LNCAP (cell line): Measurements from ENCODE around the gene INPP5B.

ENCODE experiments used
- TF ChIP-seq, protein P1 (sequence below): fragments of 450-650 bp; IDR thresholded peaks from 2 replicates; pipeline ENCODE4 v1.5.1; 2017; ENCODE audit warnings: mild to moderate bottlenecking

The INPP5B gene

DNA sequence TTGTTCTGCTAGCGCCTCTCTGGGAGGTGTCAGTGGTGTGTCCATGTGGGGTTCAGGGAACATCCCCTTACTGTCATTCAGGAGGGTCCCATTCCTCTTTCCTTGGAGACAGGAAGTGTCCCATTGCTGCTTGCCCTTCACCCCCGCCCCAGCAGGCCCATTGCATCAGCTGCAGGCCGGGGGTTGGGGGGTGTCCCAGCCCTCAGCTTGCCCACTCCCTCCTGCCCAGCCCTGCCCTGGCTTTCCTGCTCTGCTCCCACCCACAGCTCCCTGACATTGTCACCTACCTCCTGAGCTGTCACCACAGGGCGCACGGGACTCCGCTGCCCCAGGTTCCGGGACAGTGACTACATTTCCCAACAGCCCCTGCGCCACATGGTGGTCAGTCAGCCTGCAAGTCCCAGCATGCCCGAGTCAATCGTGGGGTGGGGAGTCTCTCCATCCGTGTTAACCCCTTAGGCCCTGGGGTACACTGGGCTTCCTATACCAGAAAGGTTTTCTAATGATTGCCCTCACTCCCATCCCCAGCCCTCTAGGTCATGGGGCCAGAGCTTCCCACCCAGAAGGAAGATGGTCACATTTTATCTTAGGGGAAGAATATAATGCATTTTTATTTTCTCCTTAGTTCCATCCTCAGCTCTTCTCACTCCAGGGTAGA lies at the start of gene INPP5B:
Gene INPP5B (minus strand): TSS at position 351 of the 658 bp plus-strand sequence. CDS start 745 bp downstream, outside the sequence.
- TF ChIP-seq, protein P1, sequence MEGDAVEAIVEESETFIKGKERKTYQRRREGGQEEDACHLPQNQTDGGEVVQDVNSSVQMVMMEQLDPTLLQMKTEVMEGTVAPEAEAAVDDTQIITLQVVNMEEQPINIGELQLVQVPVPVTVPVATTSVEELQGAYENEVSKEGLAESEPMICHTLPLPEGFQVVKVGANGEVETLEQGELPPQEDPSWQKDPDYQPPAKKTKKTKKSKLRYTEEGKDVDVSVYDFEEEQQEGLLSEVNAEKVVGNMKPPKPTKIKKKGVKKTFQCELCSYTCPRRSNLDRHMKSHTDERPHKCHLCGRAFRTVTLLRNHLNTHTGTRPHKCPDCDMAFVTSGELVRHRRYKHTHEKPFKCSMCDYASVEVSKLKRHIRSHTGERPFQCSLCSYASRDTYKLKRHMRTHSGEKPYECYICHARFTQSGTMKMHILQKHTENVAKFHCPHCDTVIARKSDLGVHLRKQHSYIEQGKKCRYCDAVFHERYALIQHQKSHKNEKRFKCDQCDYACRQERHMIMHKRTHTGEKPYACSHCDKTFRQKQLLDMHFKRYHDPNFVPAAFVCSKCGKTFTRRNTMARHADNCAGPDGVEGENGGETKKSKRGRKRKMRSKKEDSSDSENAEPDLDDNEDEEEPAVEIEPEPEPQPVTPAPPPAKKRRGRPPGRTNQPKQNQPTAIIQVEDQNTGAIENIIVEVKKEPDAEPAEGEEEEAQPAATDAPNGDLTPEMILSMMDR: no peak

DNA sequence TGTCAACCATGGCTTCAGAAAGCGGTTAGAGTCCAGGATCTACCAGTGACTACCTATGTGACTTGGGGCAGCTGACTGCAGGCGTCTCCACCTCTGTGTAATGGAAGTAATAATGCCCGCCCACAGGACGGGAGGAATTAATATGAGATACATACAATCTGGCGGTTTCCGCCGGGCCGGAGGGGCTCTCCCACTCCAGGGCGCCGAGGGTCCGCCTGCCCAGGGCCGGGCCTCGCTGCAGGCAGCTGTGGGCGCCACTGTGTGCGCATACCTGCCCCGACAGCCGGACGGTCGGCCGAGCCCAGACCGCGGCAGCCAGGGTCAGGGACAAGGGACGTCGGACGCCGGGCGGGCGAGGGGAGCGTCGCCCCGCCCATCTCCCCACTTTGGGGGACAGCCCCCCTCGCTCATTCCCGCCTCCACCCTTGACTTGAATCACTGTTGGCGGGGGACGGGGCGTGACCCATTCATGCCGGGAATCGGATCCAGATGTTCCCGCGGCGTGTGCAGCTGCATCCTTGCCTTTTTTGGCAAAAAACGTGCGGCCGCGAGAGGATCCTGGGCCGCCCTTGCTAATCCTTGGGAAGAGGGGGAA lies 49.0 kb upstream of the INPP5B start:
- TF ChIP-seq, protein P1: no peak

DNA sequence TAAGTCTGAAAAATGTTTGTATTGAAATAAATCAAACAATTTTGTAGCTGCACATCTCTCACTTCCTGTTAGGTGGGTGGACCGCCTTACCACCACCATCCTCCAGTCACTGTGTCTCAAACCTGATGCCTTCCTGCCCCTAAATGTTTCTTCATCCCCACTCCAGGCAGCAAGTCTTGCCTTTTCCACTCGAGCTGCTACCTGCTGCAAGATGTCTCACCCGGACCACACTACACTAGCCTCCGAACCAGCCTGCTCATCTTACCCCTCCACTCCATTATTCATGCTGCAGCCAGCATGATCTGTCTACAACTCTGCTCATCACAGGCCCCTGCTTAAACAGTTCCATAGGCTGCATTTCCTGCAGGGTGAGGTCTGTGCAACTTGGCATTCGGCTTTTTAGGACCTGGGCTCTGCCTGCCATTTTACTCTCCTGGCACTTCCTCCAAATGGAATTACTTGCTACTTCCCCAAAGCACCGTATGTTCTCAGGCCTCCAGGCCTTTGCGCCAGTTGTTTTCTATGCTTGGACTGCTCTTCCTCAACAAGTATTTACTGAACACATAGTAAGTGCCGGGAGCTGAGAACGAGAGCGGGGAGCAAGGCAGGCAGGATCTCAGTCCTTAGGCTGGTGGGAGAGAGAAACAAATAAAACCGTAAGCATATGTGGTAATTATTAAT lies 48.2 kb upstream of the INPP5B start:
- TF ChIP-seq, protein P1: no peak

DNA sequence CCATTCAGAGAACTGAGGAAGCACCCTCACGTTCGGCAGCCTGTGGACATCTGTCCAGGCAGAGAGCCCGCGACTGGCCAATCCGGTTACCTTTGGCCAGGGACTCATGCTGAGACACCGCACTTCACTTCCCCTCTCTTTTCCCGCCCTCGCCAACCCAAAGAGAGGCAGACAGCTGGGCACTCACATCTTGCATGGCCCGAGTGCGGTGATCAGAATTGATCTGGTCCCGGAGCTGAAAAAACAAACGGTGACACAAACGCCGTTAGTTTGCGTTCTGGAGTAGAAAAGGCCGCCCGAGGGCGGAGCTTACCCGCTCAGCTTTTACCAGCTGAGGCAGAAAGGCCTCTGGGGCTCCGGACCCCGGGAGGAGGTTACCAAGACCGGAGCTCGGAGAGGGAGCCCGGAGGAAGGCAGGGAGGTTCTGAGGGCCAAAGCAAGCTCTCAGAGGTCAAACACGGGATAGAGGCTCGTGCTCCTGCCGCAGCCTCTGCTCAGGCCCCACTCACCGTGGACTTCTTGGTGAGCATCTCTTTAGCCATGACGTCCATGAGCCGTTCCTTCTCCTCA lies 42.6 kb upstream of the INPP5B start:
- TF ChIP-seq, protein P1: no peak

DNA sequence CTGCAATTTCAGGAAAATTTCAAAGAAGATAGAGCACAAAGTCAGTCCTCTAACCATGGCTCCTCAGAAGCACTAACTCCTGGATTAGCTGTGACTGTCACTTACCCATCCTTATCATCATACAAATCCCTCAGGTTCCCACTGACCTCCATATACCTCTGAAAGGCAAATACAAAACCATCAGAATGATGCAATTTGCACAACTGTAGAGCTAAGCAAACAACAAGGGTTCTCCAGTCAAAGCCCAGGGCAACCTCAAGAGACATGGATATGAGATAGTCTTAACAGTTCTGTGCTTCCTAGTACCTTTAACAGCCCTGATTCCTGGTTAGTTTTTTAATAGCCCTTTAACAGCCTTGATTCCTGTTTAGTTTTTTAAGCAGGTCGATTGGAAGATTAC lies 40.8 kb upstream of the INPP5B start:
- TF ChIP-seq, protein P1: no peak

DNA sequence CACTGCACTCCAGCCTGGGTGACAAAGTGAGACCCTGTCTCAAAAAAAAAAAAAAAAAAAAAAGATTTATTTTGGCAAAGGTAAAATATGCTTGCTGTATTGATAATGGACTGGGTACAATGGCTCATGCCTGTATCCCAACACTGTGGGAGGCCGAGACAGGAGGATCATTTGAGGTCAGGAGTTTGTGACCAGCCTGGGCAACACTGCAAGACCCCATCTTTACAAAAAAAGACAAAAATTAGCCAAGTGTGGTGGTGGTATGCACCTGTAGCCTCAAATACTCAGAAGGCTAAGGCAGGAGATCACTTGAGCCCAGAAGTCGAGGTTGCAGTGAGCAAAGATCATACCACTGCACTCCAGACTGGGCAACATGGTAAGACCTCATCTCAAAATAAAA lies 36.7 kb upstream of the INPP5B start:
- TF ChIP-seq, protein P1: no peak

DNA sequence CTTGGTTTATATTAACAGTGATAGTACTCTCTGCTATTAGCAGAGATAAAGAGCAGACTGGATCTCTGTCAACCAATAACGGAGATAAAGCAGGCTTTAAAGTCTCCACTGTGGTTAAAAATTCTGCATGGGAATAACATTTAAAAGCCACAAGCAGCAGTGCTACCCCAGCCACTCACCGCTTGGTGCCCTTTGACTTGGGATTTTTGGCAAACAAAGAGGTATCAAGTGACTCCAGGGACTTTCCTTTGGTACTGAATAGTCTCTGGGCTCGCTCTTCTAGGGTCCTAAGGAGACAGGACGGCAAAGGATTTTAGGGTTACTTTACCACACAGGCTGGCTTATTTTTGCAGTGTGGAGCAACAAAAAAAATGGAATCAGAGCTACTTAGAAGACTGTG lies 31.7 kb upstream of the INPP5B start:
- TF ChIP-seq, protein P1: no peak
